RPMI7951 (cell line): ENCODE results near the gene BTG4. TPM values are rescaled to one million over a fixed set of nuclear protein-coding genes. Genes with fewer than 3 reads are reported as not detected.
A peak's percentile ranks its signal among the peaks of the same experiment; 100 is the strongest.

Experiments used
- DNase-seq: peaks from one replicate; pipeline ENCODE4 v3.0.0-alpha.2; 2012; ENCODE audit warnings: low read depth
- total RNA-seq: library from RNA; depleted of rRNA; stranded (reverse); fragments of >200 nt; shearing (Covaris generic); gene quantifications from 2 replicates; pipeline ENCODE4 v1.2.3, GENCODE V29; 2014; rRNA removed

The BTG4 gene
- total RNA-seq = 0.78 TPM in 1 of 2 replicates, not detected in the other

DNA sequence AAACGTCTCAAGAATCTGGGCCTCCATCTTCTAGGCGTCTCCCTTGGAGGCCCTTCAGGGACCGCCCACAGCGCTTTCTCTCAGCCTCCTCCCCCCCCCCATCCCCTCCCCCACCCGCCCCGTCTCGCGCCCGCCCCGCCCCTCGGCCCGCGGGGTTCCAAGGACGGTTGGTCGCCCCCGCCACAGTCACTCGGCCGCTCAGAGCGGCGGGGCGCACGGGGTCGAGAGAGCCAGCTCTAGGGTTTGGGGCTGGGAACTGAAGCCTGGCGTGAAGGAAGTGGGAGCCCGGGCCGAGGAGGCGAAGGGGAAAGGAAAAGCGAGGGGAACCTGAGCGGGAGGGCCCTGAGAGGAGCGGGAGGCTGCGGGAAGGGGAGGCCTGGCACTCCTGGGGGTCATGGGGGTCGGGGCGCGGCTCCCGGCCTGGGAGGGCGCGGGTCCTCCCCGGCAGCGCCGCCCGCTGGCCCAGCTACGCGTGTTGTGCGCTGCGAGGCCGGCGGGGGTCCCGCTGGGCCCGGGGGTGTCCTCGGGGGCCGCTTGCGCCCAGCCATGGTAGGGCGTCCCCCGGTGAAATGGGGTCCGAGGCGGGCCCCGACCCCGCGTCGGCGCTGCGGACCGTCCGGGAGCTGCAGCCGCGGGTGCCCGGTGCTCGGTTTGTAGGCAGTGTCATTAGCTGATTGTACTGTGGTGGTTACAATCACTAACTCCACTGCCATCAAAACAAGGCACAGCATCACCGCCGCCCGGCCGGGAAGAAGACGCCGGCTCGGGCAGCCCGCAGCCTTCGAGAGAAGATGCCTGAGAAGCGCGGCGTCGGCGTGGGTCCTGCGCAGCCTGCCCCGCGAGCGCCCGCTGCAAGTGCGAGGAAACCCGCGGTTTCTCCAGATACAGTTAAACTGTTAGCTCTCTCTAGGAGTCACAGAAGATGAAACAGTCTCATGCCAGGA lies at the start of gene BTG4:
TSS of gene BTG4 (minus strand) at position 91 of the 944 bp plus-strand sequence. CDS start 13,610 bp downstream, outside the sequence.
- peak; percentile 44 for DNase-seq

DNA sequence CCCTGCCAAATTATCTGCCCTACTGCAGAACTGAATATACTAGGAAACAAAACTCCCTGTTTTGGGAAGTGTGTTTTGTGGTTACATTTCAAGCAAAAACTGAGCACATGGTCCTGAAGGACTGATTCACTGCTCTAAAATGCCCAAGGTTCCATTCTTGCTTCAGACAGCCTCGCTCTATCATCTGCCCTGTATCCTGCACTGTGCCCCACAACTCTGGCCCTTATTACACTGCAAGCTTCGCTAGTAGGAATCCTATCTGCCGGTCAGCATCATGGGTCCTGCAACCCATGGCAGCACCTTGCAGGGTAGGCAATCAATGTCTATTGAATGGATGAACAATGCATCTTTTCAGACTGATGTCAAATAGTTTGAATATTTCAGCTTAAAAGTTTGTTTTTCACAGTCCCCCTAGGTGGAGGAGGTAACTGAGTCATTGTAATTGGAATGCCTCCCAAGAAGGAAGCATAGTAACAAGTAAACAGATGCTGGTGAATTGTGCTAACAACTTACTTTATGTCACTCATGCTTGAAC lies 49.7 kb upstream of the BTG4 start:
- DNase-seq = peak; percentile 81

DNA sequence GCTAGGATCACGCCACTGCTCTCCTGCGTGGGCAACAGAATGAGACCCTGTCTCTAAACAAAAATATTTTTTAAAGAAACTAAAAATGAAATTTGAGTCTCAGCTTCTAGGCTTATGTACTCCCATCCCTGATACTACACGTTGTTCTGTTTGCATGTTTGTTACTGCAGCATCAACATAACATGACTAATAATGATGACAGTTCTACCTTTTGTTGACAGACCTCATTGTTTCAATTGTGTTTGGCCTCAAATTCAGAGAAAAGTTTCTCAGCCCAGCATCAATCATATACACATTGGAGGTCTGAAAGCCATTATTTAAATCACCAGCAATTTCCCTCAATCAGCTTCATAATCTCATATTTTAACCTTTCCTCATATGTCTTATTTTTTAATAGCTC lies 49.1 kb upstream of the BTG4 start:
- DNase-seq = no peak

DNA sequence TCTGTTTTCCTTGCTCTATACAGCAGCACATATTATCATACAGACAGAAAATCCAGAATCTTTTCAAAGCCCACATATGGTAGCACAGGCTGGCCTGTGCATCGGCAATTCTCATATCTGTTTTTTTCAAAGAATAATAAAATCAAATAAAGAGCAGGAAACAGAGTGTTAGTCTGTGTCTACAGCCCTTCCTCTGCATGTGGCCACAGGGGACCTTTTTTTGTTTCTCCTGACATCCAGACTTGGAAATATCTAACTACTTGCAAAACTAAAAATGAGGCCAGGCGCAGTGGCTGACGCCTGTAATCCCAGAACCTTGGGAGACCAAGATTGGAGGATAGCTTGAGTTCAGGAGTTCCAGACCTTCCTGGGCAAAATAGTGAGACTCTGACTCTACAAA lies 48.6 kb upstream of the BTG4 start:
- no peak for DNase-seq

DNA sequence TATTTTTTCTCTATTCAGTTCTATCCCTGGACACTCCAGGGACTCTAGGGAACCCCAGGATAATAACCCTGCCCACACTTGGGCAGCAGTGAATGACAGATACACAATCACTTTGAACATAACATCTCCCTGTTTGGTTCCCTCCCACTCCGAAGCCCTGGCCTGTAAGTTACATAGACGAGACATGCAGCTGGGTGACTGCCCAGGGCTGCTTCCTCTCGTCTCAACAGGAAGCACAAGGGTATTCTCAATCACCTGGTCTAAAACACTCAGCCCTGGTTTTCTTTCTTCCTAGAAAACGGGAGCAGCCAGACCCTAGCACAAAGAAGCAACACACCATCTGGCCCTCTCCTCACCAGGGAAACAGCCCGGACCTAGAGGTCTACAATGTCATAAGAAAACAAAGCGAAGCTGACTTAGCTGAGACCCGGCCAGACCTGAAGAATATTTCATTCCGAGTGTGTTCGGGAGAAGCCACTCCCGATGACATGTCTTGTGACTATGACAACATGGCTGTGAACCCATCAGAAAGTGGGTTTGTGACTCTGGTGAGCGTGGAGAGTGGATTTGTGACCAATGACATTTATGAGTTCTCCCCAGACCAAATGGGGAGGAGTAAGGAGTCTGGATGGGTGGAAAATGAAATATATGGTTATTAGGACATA lies 47.7 kb upstream of the BTG4 start:
- DNase-seq = no peak

DNA sequence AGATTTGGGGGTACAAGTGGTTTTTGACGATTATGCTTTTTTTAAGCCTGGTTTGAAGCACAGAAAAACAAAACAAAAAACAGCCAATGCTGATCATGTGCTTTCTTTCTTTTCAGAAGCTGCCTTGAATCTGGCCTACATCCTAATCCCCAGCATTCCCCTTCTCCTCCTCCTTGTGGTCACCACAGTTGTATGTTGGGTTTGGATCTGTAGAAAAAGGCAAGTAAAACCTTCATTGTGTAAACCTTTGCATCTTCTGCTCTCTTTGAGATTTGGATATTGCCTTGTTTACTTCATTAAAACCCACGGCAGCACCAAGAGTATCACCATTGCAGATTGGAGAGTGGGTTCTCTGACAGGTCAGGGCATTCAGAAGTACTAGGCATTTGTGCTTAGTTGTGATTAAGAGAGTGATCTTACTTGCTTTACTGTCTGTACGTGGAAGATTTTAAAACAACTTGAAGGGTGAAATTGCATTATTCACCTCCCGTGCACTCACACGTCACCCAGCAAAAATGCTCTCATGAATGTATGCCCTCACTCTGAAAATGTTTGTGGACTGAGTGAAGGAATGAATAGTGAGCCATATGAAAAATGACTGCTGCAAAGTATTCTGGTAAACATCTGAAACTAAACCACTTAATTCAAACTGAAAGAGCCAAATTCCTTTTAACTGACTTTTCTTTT lies 45.4 kb upstream of the BTG4 start:
- DNase-seq = peak; percentile 92

DNA sequence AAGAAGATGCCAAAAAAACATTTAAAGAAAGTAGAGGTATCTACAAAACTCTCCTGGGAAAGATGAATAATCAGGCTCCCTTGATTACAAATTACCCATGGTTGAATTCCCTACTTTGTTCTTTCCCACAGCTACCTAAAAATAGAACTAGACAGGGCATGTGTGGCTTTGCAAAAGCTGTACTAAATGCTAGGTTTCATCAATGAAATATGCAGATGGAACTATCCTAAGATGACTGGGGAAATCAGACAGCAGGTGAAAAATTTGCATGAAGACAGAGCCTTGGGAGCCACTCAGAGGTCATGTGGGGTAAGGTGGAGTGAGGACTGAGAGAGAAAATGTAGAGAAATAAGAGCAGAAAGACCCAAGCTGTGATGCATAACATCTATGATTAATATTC lies 43.1 kb upstream of the BTG4 start:
- DNase-seq = peak; percentile 73

DNA sequence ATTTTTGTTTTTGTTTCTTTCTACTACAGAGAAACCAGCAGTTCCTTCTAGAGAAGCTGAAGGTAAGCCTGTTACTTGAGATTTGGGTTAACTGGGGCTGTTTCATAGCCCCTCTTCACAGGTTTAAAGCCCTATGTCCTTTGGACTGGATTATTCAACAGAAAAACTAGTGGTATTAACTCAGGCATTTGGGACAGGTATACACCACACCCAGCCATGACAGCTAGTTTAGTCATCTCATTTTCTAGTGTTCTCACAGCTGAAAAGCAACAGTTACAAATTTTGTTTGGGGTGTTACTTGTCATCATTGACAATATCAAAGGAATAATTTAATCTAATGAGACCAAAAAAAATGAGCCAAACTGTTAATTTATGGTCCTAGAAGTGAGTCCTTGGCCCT lies 42.3 kb upstream of the BTG4 start:
- no peak for DNase-seq

DNA sequence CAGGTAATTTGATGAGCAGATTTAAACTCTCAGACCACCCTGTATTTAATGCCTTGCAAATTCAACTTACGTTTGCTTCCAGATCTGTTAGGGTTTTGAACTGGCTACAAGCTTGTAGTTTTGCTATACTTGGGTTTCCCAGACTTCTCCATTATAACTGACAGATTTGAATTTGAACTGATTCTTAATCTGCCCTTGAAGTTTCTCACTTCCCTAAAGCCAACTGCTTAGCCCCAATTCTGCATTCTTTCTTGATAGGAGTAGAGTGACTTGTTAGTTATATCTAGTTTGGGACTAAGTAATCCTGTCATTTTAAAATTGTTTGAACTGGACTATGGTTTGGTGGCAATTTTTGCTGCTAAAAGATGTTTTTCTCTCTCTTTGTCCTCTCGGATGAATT lies 38.1 kb upstream of the BTG4 start:
- DNase-seq = no peak

DNA sequence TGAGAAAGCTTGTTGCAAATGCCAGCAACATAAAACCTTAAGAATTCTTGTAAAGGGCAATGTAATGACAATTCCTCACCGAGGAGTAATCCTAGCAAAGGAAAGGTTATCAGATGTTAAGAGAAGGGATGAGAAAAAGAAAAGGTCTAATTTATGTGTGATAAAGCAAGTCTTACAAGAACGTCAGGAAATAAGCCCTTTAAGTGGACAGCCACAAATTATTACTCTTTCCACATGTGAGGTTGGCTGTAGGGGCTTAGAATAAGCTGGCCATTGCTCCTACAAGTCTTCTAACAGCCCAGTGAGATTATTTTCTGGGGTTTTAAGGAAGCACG lies 37.6 kb upstream of the BTG4 start:
- no peak for DNase-seq

DNA sequence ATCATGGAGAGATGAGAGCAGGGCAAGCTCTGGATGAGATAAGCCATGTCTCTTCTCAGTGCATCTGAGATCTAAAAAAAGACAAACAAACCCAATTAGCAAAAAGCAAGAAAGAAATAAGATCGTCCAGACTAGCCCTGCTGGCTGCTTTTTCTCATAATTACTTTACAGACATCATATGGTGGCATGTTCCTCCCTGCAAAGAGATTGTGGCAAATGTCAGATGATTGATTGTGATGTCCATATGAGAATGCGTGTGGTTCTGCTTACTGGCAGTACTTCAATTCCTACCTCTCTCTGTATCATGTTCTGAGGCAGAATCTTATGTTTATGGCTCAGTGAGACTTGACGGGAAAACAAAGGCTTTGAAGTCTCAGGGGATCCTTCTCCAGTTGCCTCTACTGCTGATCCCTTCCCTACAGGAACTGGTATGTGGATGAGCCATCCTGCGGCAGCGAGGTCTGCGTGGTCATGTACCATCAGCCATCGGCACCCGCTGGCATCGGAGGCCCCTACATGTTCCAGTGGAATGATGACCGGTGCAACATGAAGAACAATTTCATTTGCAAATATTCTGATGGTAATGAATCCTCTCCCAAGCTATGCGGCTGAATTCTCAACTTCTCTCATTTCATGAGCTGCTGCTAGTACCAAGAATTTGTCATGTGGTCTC lies 37.1 kb upstream of the BTG4 start:
- no peak for DNase-seq

DNA sequence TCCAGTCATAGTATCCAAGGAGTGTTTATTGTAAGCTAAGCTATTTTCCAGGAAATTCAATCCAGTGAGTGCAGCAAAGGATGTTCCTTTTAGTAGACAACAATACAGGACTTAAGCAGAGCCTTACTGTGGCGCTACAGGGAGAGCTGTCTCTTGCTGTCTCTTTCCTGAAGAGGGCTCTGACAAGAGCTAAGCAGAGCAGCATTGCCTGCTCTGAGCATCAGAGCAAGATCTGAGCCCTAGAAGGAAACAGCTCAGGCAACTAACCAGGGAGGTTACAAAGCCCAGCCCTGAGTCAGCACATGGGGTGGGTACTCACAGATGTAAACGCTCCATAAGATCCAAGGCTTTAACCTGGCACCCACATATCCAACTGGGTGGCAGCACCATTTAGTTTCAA lies 36.3 kb upstream of the BTG4 start:
- DNase-seq = no peak

DNA sequence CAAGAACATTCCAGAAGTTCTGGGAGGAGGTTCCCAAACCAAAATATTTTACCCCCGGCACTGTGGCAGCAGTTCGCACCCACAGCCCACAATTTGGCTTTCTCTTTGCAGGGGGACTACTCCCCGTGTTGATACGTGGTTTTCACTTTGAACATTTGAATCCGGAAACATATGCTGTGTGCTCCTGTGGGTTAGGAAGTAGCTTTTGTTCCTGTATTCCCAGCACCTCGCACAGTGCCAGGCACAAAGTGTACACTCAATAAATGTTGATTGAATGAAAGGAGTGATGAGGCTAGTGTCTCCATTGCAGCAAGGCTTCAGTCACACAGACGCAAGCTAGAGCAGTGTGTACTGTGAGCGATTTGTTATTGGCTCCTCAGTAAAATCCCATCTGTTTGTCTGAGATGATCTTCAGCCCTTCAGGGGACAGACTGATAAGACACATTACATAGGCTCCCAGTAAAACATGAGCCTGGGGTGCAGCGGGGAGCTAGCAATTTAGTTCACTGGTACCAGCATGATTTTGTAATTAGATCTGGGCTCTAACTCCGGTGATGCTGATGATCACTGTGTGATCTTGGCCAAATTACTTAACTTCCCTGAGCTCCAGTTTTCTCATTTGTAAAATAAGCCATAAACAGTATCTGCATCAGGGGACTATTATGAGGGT lies 30.6 kb upstream of the BTG4 start:
- DNase-seq = no peak

DNA sequence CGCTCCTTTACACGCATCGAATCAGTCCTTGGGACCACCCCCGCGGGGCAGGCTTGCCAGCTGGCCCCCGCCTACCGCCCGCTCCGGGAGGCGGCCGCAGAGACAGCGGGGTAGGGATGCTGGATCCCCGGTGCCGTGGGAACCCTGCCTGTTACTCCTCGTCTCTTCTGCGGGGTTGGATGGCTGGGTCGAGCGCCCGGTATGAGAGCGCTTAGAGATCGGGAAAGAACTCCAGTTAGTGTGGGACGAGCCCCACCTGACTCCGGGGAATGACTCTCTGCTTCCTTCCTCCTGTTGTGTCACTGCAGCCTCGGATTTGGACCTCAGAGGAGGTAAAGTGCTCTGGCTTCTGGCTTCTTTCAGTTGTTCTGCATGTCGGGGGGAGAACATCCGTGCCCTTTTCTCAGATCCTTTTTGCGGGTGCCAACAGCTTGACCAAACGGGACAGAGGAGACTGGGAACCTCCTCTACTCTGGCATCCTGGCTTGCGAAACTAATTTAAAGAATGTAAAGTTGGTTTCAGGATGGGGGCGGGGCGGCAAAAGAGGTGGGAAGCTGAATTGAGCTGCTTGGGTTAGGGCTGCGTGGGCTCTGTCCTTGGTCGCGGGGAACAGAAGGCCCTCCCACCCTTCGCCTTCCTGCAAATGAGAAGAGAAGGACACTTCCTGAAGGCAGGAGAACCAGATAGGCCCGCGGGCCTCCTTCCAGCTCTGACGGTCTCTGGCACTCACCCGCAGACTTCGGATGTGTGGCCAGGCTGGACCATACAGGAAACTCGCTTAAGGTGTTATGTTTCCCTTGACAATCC lies 29.3 kb upstream of the BTG4 start:
- no peak for DNase-seq

DNA sequence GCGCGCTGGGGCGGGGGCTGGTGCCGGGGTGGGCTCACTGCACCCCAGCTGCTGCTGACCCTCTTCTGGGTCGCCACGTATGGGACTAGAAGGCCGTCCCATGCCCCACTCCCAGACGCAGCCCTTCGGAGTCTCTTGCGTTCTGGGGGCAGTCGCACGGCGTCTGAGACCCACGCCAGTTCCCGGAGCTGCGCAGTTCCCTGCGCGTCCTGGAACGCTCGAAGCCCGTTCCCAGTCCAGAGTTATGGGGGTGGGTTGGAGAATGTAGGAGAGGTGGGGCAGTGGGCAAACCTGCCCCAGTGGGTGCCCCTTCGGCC lies 28.7 kb upstream of the BTG4 start:
- DNase-seq = no peak

DNA sequence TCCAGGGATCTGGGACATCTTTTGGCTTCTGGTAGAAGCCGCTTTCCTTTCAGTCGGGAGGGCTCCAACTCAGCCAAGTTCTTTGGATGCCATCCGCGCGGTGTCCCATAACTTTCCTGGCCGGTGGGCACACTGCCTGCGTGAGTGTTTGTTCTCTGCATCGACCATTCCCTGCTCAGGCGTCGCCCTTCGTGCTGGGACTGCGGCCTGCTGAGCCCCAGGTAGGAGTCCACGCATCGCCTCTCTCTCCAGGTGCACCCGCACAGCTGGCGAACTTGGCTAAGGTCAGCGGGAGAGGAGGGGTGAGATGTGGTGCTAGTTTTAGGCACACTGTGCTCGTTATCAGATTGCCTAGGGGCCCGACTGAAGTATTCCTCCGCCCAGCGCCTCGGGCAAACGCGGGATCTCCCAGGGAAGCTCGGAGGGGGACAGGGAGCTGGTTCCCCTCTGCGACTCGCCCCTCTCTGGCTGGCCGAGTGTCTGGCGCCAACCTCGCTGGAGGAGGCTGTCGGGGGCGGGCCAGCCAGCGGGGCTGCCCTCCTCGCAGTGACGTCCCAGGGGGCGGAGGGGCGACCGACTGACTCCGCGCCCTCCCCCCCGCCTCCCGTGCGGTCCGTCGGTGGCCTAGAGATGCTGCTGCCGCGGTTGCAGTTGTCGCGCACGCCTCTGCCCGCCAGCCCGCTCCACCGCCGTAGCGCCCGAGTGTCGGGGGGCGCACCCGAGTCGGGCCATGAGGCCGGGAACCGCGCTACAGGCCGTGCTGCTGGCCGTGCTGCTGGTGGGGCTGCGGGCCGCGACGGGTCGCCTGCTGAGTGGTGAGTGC lies 28.1 kb upstream of the BTG4 start, which contains the start of gene LAYN:
TSS of gene LAYN (plus strand) at position 607 of the 823 bp plus-strand sequence. CDS start at position 731, 124 bp downstream.
- DNase-seq = peak; percentile 58

DNA sequence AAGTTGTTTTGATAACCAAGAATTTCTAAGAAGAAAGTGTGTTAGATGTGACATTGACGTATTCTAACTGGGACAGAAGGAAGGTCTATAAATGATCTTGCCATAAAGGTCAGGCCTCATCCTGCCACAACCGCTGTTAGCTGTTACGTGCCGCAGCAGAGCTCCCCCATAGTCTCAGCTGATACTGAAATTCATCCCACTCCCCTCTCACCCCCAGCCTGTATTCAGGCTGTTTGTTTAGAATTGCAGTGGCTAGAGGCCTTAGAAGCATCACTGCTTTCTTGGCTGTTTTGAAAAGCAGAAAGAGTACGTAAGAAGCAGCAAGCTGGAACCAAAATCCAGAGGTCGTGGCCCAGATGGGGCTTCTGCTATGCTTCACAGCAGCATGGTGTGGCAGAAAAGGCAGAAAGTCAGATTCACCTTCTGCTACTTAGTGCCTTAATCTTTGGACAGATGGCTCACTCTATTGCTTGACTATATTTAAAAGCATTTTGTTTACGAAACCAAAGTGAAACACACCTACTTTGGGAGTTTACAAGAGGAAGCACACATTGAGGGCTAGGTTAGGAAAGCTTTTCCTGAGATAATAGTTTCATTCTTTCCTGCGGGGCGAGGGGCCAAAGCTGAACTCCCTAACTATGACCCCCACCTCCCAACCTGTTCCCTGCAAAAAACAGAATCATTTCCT lies 27.4 kb upstream of the BTG4 start:
- no peak for DNase-seq

DNA sequence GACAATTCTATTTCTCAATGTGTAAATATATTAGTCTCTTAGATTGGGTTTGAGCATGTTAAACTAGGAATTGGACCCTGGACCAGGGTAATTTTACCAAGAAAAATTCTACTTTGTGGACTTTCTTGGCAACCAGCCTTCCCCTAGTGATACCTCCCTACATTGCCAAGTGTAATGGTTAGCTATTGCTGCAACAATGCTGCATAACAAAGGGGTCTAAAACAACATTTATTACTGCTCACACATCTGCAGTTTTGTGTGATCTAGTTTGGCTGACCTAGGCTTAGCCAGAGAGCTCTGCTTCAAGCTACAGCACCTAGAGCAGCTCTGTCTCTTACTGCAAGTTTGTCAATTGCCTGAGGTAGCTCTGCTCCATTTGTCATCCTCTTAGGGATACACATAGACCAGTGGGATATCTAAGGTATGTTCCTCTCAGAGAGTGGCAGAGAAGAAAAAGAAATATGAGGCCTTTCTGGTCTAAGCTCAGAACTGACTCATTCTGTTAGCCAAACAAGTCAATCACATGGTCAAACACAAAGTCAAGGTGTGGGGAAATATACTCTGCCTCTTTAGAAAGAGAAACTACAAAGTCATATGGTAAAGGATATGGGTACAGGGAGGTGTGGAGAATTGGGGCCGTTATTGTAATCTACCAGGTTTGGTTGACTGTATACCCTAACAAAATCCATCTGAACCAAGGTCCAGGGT lies 26.4 kb upstream of the BTG4 start:
- DNase-seq = no peak
